ENCODE measurements around the gene ABCC3. TPM values are rescaled to one million over a fixed set of nuclear protein-coding genes. Genes with fewer than 3 reads are reported as not detected.

ABCC3 gene
- total and polyA plus RNA-seq, 2 donors (not counting 3 experiments of a cell fraction or from before 2014, with no cell fraction given): 1.1 to 2.6 TPM

DNA sequence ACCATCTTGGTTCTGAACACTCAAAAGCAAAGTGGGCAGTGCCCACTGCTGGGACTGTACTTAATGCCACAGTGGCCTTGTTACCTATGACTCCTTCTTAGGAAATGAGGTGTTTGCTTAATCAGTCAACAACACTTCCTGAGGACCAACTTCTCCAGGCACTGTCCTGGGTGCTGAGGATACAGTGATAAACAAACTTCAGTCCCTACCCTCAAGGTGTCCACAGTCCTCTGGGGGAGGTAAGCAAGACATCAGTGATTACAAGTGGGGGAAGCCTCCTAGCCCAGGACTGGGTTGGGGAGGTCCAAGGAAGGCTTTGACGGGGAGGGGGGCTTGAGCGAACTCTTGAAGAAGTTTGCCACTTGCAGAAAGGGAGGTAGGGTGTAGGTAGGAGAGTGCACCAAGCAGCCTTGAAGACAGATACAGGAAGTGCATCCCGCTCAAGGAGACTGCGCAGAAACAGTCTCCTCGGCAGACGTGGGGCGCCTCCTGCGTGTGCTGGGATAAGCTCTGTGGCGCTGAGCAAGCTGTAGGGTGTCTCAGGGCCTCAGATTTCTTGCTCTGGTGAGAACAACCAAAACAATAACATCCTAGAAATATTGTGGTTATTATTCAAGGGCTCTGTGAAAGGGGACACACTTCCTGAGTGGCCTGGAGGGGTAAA, 2.6 kb upstream of the ABCC3 start:
- H3K9ac ChIP-seq (replicated peaks; ENCODE audit: extremely low read depth, insufficient read depth, low read length): no peak overlapping the region
- no peaks in the 10 kb centered on the region for H3K79me2 ChIP-seq (ENCODE audit: control insufficient read depth, insufficient read depth, low read length)
- no peak overlapping the region for H2AFZ ChIP-seq (ENCODE audit: low read depth, low read length)
- no TSS peak for BruUV-seq (replicated peaks)
- intact Hi-C loops (cut with micrococcal nuclease): no loop called here
- no peaks in the 10 kb centered on the region for H3K9me3 ChIP-seq (replicated peaks; ENCODE audit: control insufficient read depth, insufficient read depth, low read length)
- H3K36me3 ChIP-seq (ENCODE audit: control insufficient read depth in 2 of 2, extremely low read depth in 1 of 2, insufficient read depth in 2 of 2, low read length in 2 of 2): no peaks in the 10 kb centered on the region
- FAIRE-seq: no peak
- H3K27me3 ChIP-seq (ENCODE audit: control insufficient read depth in 2 of 2, insufficient read depth in 2 of 2, low read length in 2 of 2): peaks cover 0 to 5% of the 10 kb centered on the region in 2 experiments
- H3K4me3 ChIP-seq (replicated peaks in 1 of 3; ENCODE audit: insufficient read depth in 1 of 3, low read depth in 1 of 3, low read length in 3 of 3): no peak overlapping the region
- no peak overlapping the region for H3K27ac ChIP-seq (ENCODE audit: insufficient read depth, low read depth, low read length)
- peak; percentile 24 for TF ChIP-seq FOS (IDR thresholded peaks at IDR 0.05; ENCODE audit: borderline replicate concordance, insufficient read depth, low read length)
- TF ChIP-seq POLR2A (IDR thresholded peaks at IDR 0.05; ENCODE audit: low read depth, low read length): no peak
- ChIA-PET POLR2A (no interaction called here), CTCF (interaction anchor here (0.7 to 10.3 kb wide), 14 partner anchors 7 to 83 kb away, joined by 3 to 398 read pairs (median 6); partner anchors contain the start of gene SPATA20)
- H3K4me2 ChIP-seq (ENCODE audit: insufficient read depth, low read length): no peak overlapping the region
- H3K9me1 ChIP-seq (replicated peaks; ENCODE audit: control insufficient read depth, extremely low read depth, insufficient read depth, low read length): no peaks in the 10 kb centered on the region
- no peaks in the 10 kb centered on the region for H4K20me1 ChIP-seq (replicated peaks; ENCODE audit: control insufficient read depth, extremely low read depth, insufficient read depth, low read length)
- H3K4me1 ChIP-seq (ENCODE audit: control insufficient read depth, extremely low read depth, insufficient read depth, low read length): peaks cover 21% of the 10 kb centered on the region
- dilution Hi-C loops (cut with MboI; ENCODE audit: extremely low pct_ligation_motif_present, low sequenced_read_pairs): no loop called here
- no peak for DNase-seq (ENCODE audit: low read depth, low spot score)

DNA sequence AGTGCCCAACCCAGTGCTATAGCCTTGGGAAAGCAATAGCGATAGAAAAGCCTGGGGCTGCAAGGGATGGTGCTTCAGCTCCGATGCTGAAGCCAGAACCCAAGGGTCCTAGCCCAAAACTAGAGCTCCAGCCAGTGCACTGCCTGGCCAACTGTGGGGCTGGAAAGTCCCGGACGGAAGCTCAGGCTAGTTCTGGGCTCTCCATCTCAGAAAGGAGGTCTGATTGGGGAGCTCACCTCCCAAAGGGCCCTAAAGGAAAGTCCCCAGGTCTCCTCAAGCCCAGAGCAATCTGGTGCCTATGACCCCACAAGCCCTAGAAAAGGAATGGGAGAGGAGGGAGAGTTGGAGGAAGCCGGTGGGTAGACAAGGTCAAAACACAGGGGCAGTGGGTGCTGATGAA, 2.0 kb upstream of the ABCC3 start:
- TF ChIP-seq POLR2AphosphoS5 (IDR thresholded peaks at IDR 0.05; ENCODE audit: insufficient read depth, low read depth, low read length) (no peak), GATA2 (IDR thresholded peaks at IDR 0.05; ENCODE audit: insufficient read depth, insufficient read length, low read depth, low read length) (no peak), JUN (IDR thresholded peaks at IDR 0.05; ENCODE audit: borderline replicate concordance, insufficient read depth, insufficient read length, low read depth) (no peak), EZH2 (IDR thresholded peaks at IDR 0.05; ENCODE audit: borderline replicate concordance, low read depth, low read length, severe bottlenecking) (no peak), MAX (IDR thresholded peaks at IDR 0.05; ENCODE audit: insufficient read depth, insufficient read length) (no peak), POLR2A (IDR thresholded peaks at IDR 0.05; ENCODE audit: low read depth, low read length) (no peak), FOS (IDR thresholded peaks at IDR 0.05; ENCODE audit: borderline replicate concordance, insufficient read depth, low read length) (no peak), MYC (IDR thresholded peaks at IDR 0.05; ENCODE audit: low read depth, low read length) (no peak)
- TF ChIP-seq, protein P1, sequence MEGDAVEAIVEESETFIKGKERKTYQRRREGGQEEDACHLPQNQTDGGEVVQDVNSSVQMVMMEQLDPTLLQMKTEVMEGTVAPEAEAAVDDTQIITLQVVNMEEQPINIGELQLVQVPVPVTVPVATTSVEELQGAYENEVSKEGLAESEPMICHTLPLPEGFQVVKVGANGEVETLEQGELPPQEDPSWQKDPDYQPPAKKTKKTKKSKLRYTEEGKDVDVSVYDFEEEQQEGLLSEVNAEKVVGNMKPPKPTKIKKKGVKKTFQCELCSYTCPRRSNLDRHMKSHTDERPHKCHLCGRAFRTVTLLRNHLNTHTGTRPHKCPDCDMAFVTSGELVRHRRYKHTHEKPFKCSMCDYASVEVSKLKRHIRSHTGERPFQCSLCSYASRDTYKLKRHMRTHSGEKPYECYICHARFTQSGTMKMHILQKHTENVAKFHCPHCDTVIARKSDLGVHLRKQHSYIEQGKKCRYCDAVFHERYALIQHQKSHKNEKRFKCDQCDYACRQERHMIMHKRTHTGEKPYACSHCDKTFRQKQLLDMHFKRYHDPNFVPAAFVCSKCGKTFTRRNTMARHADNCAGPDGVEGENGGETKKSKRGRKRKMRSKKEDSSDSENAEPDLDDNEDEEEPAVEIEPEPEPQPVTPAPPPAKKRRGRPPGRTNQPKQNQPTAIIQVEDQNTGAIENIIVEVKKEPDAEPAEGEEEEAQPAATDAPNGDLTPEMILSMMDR (IDR thresholded peaks at IDR 0.05; ENCODE audit: extremely low read depth in 1 of 2, insufficient read depth in 1 of 2, low read depth in 1 of 2, low read length in 2 of 2): no peak
- Histone ChIP-seq H3K4me1 (ENCODE audit: control insufficient read depth, extremely low read depth, insufficient read depth, low read length) (peaks cover 21% of the 10 kb centered on the region), H4K20me1 (replicated peaks; ENCODE audit: control insufficient read depth, extremely low read depth, insufficient read depth, low read length) (no peaks in the 10 kb centered on the region), H3K9ac (replicated peaks; ENCODE audit: extremely low read depth, insufficient read depth, low read length) (no peak overlapping the region), H3K4me2 (ENCODE audit: insufficient read depth, low read length) (no peak overlapping the region), H3K9me3 (replicated peaks; ENCODE audit: control insufficient read depth, insufficient read depth, low read length) (no peaks in the 10 kb centered on the region), H3K27me3 (ENCODE audit: control insufficient read depth in 2 of 2, insufficient read depth in 2 of 2, low read length in 2 of 2) (peaks cover 0 to 5% of the 10 kb centered on the region in 2 experiments), H3K4me3 (replicated peaks in 1 of 3; ENCODE audit: insufficient read depth in 1 of 3, low read depth in 1 of 3, low read length in 3 of 3) (no peak overlapping the region), H2AFZ (ENCODE audit: low read depth, low read length) (no peak overlapping the region), H3K9me1 (replicated peaks; ENCODE audit: control insufficient read depth, extremely low read depth, insufficient read depth, low read length) (no peaks in the 10 kb centered on the region), H3K79me2 (ENCODE audit: control insufficient read depth, insufficient read depth, low read length) (no peaks in the 10 kb centered on the region), H3K36me3 (ENCODE audit: control insufficient read depth in 2 of 2, extremely low read depth in 1 of 2, insufficient read depth in 2 of 2, low read length in 2 of 2) (no peaks in the 10 kb centered on the region), H3K27ac (ENCODE audit: insufficient read depth, low read depth, low read length) (no peak overlapping the region)
- intact Hi-C loops (cut with micrococcal nuclease) (no loop called here), dilution Hi-C loops (cut with MboI; ENCODE audit: extremely low pct_ligation_motif_present, low sequenced_read_pairs) (no loop called here)
- no peak for FAIRE-seq
- DNase-seq (ENCODE audit: low read depth, low spot score): no peak
- ChIA-PET POLR2A (no interaction called here), CTCF (interaction anchor here (0.7 to 1.6 kb wide), 8 partner anchors 8 to 82 kb away, joined by 3 to 7 read pairs (median 4); no protein-coding TSS in a partner anchor)
- no TSS peak for BruUV-seq (replicated peaks)

Measured in endothelial cell of umbilical vein (primary cell).